SK-N-SH (cell line): ENCODE measurements around the gene FGF13. TPM values are rescaled to one million over a fixed set of nuclear protein-coding genes. Genes with fewer than 3 reads are reported as not detected.

ENCODE experiments used
- CTCF ChIA-PET: fragments of 300-600, 350-600 bp; formaldehyde crosslinking; extraction: SDS; loops from one replicate; lab custom pipeline; 2021; lab: Yijun Ruan, JAX
- POLR2A ChIA-PET: fragments of 350-600 bp; sonication (Branson Sonifier 250); formaldehyde crosslinking; extraction: SDS; loops from one replicate; lab custom pipeline; 2020; ENCODE audit warnings: antibody characterized with exemption, inconsistent platforms; lab: Yijun Ruan, JAX
- DNase-seq: peaks from one replicate; pipeline ENCODE4 v3.0.0; 2012
- H2AFZ ChIP-seq: fragments of 200-600 bp; sonication (generic); 2 replicates; pipeline ENCODE4 v1.8.1; 2016; ENCODE audit warnings: antibody characterized with exemption, mild to moderate bottlenecking, low read depth
- H3F3A ChIP-seq: fragments of 200-600 bp; sonication (generic); replicated peaks from 2 replicates; pipeline ENCODE3; 2016; ENCODE audit warnings: antibody characterized with exemption, mild to moderate bottlenecking; ENCODE audit not compliant: insufficient read depth
- H3K27ac ChIP-seq, 2 experiments: fragments of 200-500 bp in 1 of 2; fragments of 200-600 bp in 1 of 2; sonication (Bioruptor generic) in 1 of 2; sonication (generic), shearing (Covaris generic) in 1 of 2; 2 replicates each; pipeline versions ENCODE4 v1.5.1 to v1.6.1; 2014 to 2016; ENCODE audit warnings: low read depth in 2 of 2, inconsistent platforms in 1 of 2, low read length in 1 of 2, mild to moderate bottlenecking in 1 of 2, mixed read lengths in 1 of 2
- H3K27me3 ChIP-seq: fragments of 200-600 bp; sonication (generic), shearing (Covaris generic); 2 replicates; pipeline ENCODE4 v1.6.1; 2016; ENCODE audit warnings: mixed run types; ENCODE audit not compliant: insufficient read depth
- H3K36me3 ChIP-seq, 2 experiments: fragments of 200-500 bp in 1 of 2; fragments of 200-600 bp in 1 of 2; sonication (Bioruptor generic) in 1 of 2; sonication (generic) in 1 of 2; replicated peaks in 1 of 2; 2 replicates each; pipeline versions ENCODE3 to v1.5.1; 2014 to 2016; ENCODE audit warnings: low read length in 1 of 2, mild to moderate bottlenecking in 1 of 2; ENCODE audit not compliant: insufficient read depth in 2 of 2, control insufficient read depth in 1 of 2
- H3K4me1 ChIP-seq, 2 experiments: fragments of 200-500 bp in 1 of 2; fragments of 200-600 bp in 1 of 2; sonication (Bioruptor generic) in 1 of 2; sonication (generic), shearing (Covaris generic) in 1 of 2; 2 replicates each; pipeline versions ENCODE4 v1.5.1 to v1.6.1; 2014 to 2016; ENCODE audit warnings: low read depth in 1 of 2, low read length in 1 of 2, mixed run types in 1 of 2; ENCODE audit not compliant: insufficient read depth in 2 of 2, control insufficient read depth in 1 of 2
- H3K4me2 ChIP-seq: fragments of 200-600 bp; sonication (generic), shearing (Covaris generic); 2 replicates; pipeline ENCODE4 v1.6.1; 2017; ENCODE audit warnings: mixed run types
- H3K4me3 ChIP-seq, 2 experiments: fragments of 200-500 bp in 1 of 2; fragments of 200-600 bp in 1 of 2; sonication (Bioruptor generic) in 1 of 2; sonication (generic), shearing (Covaris generic) in 1 of 2; 2 replicates each; pipeline versions ENCODE4 v1.5.1 to v1.8.1; 2014 to 2016; ENCODE audit warnings: low read depth in 2 of 2, inconsistent platforms in 1 of 2, low read length in 1 of 2, mild to moderate bottlenecking in 1 of 2, mixed read lengths in 1 of 2, moderate library complexity in 1 of 2
- H3K79me2 ChIP-seq: fragments of 200-600 bp; sonication (generic); 2 replicates; pipeline ENCODE4 v1.8.1; 2017; ENCODE audit warnings: mild to moderate bottlenecking; ENCODE audit not compliant: insufficient read depth
- H3K9ac ChIP-seq: fragments of 200-600 bp; sonication (generic); 2 replicates; pipeline ENCODE4 v1.6.1; 2017; ENCODE audit warnings: mixed run types
- H3K9me2 ChIP-seq: fragments of 200-600 bp; sonication (generic); 2 replicates; pipeline ENCODE4 v1.6.1; 2017; ENCODE audit warnings: mixed run types
- H3K9me3 ChIP-seq: fragments of 200-600 bp; sonication (generic); 2 replicates; pipeline ENCODE4 v1.6.1; 2017; ENCODE audit warnings: mixed run types, mild to moderate bottlenecking, moderate library complexity
- H4K20me1 ChIP-seq: fragments of 200-600 bp; sonication (generic); 2 replicates; pipeline ENCODE4 v1.6.1; 2017; ENCODE audit warnings: mild to moderate bottlenecking, mixed run types; ENCODE audit not compliant: insufficient read depth
- CTCF ChIP-seq: fragments of 200-600 bp; sonication (generic); IDR thresholded peaks from 2 replicates; pipeline ENCODE4 v1.6.1; 2017; ENCODE audit warnings: antibody characterized with exemption, mild to moderate bottlenecking, moderate library complexity
- ELF1 ChIP-seq: IDR thresholded peaks from 2 replicates; pipeline ENCODE4 v1.4.0; 2012
- FOXJ3 ChIP-seq: sonication (generic); formaldehyde crosslinking; IDR thresholded peaks from 2 replicates; pipeline ENCODE4 v1.5.1; 2020; ENCODE audit warnings: mild to moderate bottlenecking, missing genetic modification reagents
- GATA2 ChIP-seq: sonication (generic); formaldehyde crosslinking; IDR thresholded peaks from 2 replicates; pipeline ENCODE4 v1.5.0; 2020; ENCODE audit warnings: mild to moderate bottlenecking, missing genetic modification reagents
- JUND ChIP-seq: IDR thresholded peaks from 2 replicates; pipeline ENCODE4 v1.4.0; 2012
- MEF2A ChIP-seq: IDR thresholded peaks from 2 replicates; pipeline ENCODE4 v1.4.0; 2012; ENCODE audit warnings: low read depth, borderline replicate concordance
- MXI1 ChIP-seq: IDR thresholded peaks from 2 replicates; pipeline ENCODE4 v1.6.1; 2012; ENCODE audit warnings: mild to moderate bottlenecking, low read depth, low read length, improper control_type of control experiment
- NFIC ChIP-seq: IDR thresholded peaks from 2 replicates; pipeline ENCODE4 v1.4.0; 2012; ENCODE audit warnings: borderline replicate concordance
- NRF1 ChIP-seq: IDR thresholded peaks from 2 replicates; pipeline ENCODE4 v1.6.1; 2012; ENCODE audit warnings: low read depth, mild to moderate bottlenecking, low read length
- PBX3 ChIP-seq: IDR thresholded peaks from 2 replicates; pipeline ENCODE4; 2012
- POLR2AphosphoS5 ChIP-seq: IDR thresholded peaks from 2 replicates; pipeline ENCODE4 v1.6.1; 2012; ENCODE audit warnings: low read depth, low read length
- RAD21 ChIP-seq: IDR thresholded peaks from 2 replicates; pipeline ENCODE4 v1.6.1; 2012; ENCODE audit warnings: mild to moderate bottlenecking, low read length
- RCOR1 ChIP-seq: fragments of 150-350 bp; IDR thresholded peaks from 2 replicates; pipeline ENCODE4 v1.6.1; 2017; ENCODE audit warnings: antibody characterized with exemption, low read length
- RXRA ChIP-seq: IDR thresholded peaks from 2 replicates; pipeline ENCODE4 v1.4.0; 2012; ENCODE audit warnings: low read depth, mild to moderate bottlenecking, borderline replicate concordance
- SIN3A ChIP-seq: IDR thresholded peaks from 2 replicates; pipeline ENCODE4 v1.6.1; 2012; ENCODE audit warnings: low read depth, mild to moderate bottlenecking, low read length, moderate library complexity, borderline replicate concordance
- SMC3 ChIP-seq: IDR thresholded peaks from 2 replicates; pipeline ENCODE4 v1.6.1; 2012; ENCODE audit warnings: low read depth, low read length, improper control_type of control experiment
- TCF12 ChIP-seq: IDR thresholded peaks from 2 replicates; pipeline ENCODE4 v1.4.0; 2012
- TEAD4 ChIP-seq: IDR thresholded peaks from 2 replicates; pipeline ENCODE4 v1.4.0; 2012; ENCODE audit warnings: mild to moderate bottlenecking, borderline replicate concordance; ENCODE audit not compliant: insufficient read depth
- WGBS: methylation state at CpG from one replicate; pipeline ENCODE4 v1.1.6; 2017; ENCODE audit warnings: low lambda C conversion rate; 5-methylcytosine and 5-hydroxymethylcytosine counted together
- polyA plus RNA-seq, 3 experiments: library from polyadenylated mRNA; depleted of rRNA; stranded (reverse); fragments of >200 nt; gene quantifications; 2 replicates each; pipeline ENCODE4 v1.2.3, GENCODE V29; 2012

The FGF13 gene
- polyA plus RNA-seq, 1 of the 3 experiments (the other 2 are of a cell fraction): 0.12 TPM

- Histone ChIP-seq H3K27ac (no peak overlapping the region), H3K27me3 (no peaks in the 10 kb centered on the region), H3K36me3 (no peaks in the 10 kb centered on the region), H3K9ac (no peak overlapping the region), H3K9me3 (no peaks in the 10 kb centered on the region), H3K4me3 (no peak overlapping the region), H3K9me2 (no peaks in the 10 kb centered on the region), H3K4me1 (no peaks in the 10 kb centered on the region), H3K4me2 (no peak overlapping the region), H3F3A (no peaks in the 10 kb centered on the region), H3K79me2 (no peaks in the 10 kb centered on the region), H2AFZ (no peak overlapping the region), H4K20me1 (no peaks in the 10 kb centered on the region)
- no peak for TF ChIP-seq GATA2 (CRISPR knock-in tag)
- no peak for TF ChIP-seq RXRA
- no peak for TF ChIP-seq NFIC
- no peak for TF ChIP-seq SMC3
- TF ChIP-seq JUND: no peak
- no peak for TF ChIP-seq RCOR1
- peak; percentile 78 for TF ChIP-seq CTCF
- TF ChIP-seq SIN3A: no peak
- no peak for TF ChIP-seq MEF2A
- TF ChIP-seq ELF1: no peak
- TF ChIP-seq PBX3: no peak
- TF ChIP-seq TEAD4: no peak
- TF ChIP-seq RAD21: peak; percentile 38; the same call in 1 of the 2 replicates
- no peak for TF ChIP-seq FOXJ3 (CRISPR knock-in tag)
- no peak for TF ChIP-seq MXI1
- TF ChIP-seq POLR2AphosphoS5: no peak
- 0% methylated on average over 3 of the region's 3 CpGs for WGBS
- CTCF ChIA-PET: interaction anchor here (0.7 to 2.0 kb wide), 4 partner anchors 9 to 55 kb away, joined by 3 to 13 read pairs (median 8); no protein-coding TSS in a partner anchor
- no peak for DNase-seq
- POLR2A ChIA-PET: no interaction called here
Observed at GRCh38 chrX:138748480-138748879, 37.0 kb upstream of the FGF13 start.

GRCh38 chrX:138745196-138745595, 33.7 kb upstream of the FGF13 start:
- peak; percentile 14 for DNase-seq
- H4K20me1 ChIP-seq: no peaks in the 10 kb centered on the region

More at GRCh38 chrX:138745196-138745595, 33.7 kb upstream of the FGF13 start:
- Histone ChIP-seq H3K27me3 (peaks cover 12% of the 10 kb centered on the region; the same call in 1 of the 2 replicates), H3K4me2 (no peak overlapping the region), H3K9ac (no peak overlapping the region), H3K36me3 (no peaks in the 10 kb centered on the region), H3K4me1 (no peaks in the 10 kb centered on the region), H3K4me3 (no peak overlapping the region; a peak in 1 of 4 replicates), H2AFZ (no peak overlapping the region), H3K9me2 (no peaks in the 10 kb centered on the region), H3F3A (no peaks in the 10 kb centered on the region), H3K9me3 (no peaks in the 10 kb centered on the region), H3K79me2 (no peaks in the 10 kb centered on the region), H3K27ac (no peak overlapping the region)
- peak; percentile 83 for TF ChIP-seq CTCF
- TF ChIP-seq POLR2AphosphoS5: no peak
- peak; percentile 56 for TF ChIP-seq SMC3
- TF ChIP-seq RAD21: peak; percentile 69
- TF ChIP-seq TCF12: no peak
- no peak for TF ChIP-seq MEF2A
- TF ChIP-seq NRF1: no peak
- POLR2A ChIA-PET: no interaction called here
- 2% methylated on average over 7 of the region's 7 CpGs for WGBS
- CTCF ChIA-PET: interaction anchor here (0.7 to 1.0 kb wide), 3 partner anchors 13 to 554 kb away, joined by 3 to 5 read pairs (median 5); no protein-coding TSS in a partner anchor
